Retinal pigment epithelial cell (primary cell): Measurements from ENCODE around the gene TLCD5.

Experiments used
- DNase-seq: peaks from one replicate; pipeline ENCODE4 v3.0.0-alpha.2; 2010; ENCODE audit warnings: low read depth
- H3K4me3 ChIP-seq: 2 replicates; pipeline ENCODE4 v1.5.1; 2011; ENCODE audit warnings: mild to moderate bottlenecking, low read length, control low read depth, moderate library complexity
- CTCF ChIP-seq: conservative IDR thresholded peaks from 2 replicates; pipeline ENCODE4 v1.5.1; 2011; ENCODE audit warnings: low read depth, low read length, control low read depth, inconsistent platforms

TLCD5 gene

DNA sequence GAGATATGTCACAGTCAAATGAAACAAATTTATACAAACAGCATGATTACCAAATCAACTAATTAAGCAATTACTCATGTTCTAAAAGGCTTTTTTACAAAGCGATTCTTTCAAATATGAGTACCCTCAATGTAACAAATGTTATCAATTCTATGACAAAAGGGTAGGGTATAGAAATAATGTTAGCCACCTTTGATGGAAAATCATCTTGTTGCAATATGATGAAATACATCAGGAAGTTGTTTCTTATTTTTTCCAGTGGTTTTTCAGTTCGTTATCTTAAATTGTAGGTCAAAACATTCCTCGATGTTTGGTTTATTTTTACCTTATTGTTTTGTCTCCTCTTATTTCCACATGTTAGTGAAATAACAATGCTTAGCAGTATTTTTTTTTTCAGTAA is 17.6 kb downstream of the TLCD5 start:
- TF ChIP-seq CTCF = no peak
- DNase-seq = no peak
- no peak overlapping the region for H3K4me3 ChIP-seq

DNA sequence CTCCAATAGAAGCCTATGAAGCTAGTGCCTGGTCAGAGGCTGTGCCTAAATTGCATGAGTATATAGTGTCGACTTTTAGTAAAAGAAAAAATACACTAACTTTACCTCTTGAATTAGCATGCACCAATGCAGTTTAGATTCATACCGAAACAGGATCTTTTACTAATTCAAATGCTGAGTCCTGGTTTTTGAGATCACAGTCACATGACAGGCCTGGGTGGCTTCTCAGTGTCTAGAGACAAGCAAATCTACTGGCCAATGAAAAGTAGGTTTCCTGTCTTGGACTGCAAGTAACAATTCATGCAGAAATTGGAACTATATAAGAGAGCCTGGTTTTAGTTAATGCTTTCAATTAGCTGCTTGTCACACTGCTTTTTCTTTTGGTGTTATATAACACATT is 18.3 kb downstream of the TLCD5 start:
- H3K4me3 ChIP-seq = no peak overlapping the region
- DNase-seq = no peak
- no peak for TF ChIP-seq CTCF

DNA sequence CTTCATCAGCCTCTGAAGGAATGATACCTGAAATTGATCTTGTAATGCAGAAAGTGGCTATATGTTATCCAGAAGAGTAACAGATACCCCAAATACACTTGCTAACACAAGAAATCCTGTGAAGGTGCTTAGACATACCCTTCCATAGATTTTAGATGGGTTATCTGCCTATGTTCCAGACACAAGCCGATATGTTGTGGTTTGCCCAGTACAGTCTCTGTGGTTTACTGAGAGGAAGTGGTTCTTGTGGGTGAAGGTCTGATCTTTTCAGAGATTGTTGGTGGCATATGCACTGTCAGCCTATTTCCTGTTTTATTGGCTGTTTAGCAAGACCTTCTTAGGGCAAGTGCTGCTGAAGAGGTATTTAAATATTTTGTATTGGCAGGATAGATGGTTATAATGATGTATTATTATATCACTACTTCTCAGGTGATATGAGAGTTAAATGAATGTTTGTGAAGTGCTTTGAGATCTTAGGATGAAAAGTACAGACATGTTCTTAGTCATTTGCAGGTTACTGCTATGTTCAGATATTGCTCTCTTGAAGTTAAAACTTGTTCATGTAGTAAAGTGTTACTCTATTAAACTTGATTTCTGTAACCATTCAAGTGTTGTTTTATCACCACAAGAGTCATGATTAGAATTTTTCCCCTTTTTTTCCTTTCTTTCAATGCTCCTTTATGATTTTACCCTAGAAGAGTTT is 19.4 kb downstream of the TLCD5 start:
- no peak for DNase-seq
- TF ChIP-seq CTCF = no peak
- H3K4me3 ChIP-seq = no peak overlapping the region

- no peak overlapping the region for H3K4me3 ChIP-seq
- TF ChIP-seq CTCF = no peak
- DNase-seq = no peak
Observed at GRCh38 chr11:120346233-120346632, 21.1 kb downstream of the TLCD5 start.

- DNase-seq = no peak
- H3K4me3 ChIP-seq = no peak overlapping the region
- TF ChIP-seq CTCF = no peak
Observed at GRCh38 chr11:120350637-120351036, 25.5 kb downstream of the TLCD5 start.

DNA sequence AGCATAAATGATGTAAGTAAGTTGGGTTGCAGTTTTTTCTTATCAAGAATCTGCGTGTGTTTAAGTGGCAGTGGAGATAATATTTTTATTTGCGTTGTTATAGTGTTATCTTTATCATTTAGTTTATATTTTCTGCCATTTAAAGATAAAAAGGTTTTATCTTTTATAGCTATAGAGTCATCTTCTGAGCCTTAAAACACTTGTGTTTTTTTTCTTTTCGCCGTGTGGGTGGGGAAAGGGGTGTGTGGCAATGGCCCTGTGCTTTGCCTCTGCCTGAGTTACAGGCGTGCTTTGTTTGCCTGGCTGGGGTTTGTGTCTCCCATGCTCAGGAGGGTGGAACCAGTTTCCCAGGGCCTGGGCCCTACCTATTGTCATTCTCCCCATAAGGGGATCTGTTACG is 27.3 kb downstream of the TLCD5 start:
- H3K4me3 ChIP-seq = no peak overlapping the region
- no peak for DNase-seq
- no peak for TF ChIP-seq CTCF

- H3K4me3 ChIP-seq = no peak overlapping the region
- TF ChIP-seq CTCF = no peak
- no peak for DNase-seq
Observed at GRCh38 chr11:120354068-120354467, 29.0 kb downstream of the TLCD5 start.
